SU-DHL-6 (cell line): Measurements from ENCODE around the gene ATG14.

ENCODE experiments used
- H2AFZ ChIP-seq: fragments of 200-600 bp; sonication (generic); 2 replicates; pipeline ENCODE4 v1.6.1; 2014; ENCODE audit warnings: low read depth, mild to moderate bottlenecking, moderate library complexity, mixed read lengths, antibody characterized with exemption, low read length; ENCODE audit not compliant: severe bottlenecking
- H3F3A ChIP-seq: fragments of 200-600 bp; shearing (Covaris generic); 2 replicates; pipeline ENCODE4 v1.6.0; 2016; ENCODE audit warnings: antibody characterized with exemption, mild to moderate bottlenecking; ENCODE audit not compliant: insufficient read depth
- H3K27ac ChIP-seq: fragments of 200-600 bp; sonication (generic); 2 replicates; pipeline ENCODE4 v1.5.1; 2016; ENCODE audit warnings: low read depth, mild to moderate bottlenecking, low read length, moderate library complexity, mixed read lengths
- H3K27me3 ChIP-seq: fragments of 200-600 bp; sonication (generic), shearing (Covaris generic); 2 replicates; pipeline ENCODE4 v1.6.0; 2014; ENCODE audit warnings: mild to moderate bottlenecking, low read length
- H3K36me3 ChIP-seq: fragments of 200-600 bp; sonication (generic); 2 replicates; pipeline ENCODE4 v1.6.1; 2014; ENCODE audit warnings: mild to moderate bottlenecking, low read length, mixed read lengths
- H3K4me2 ChIP-seq: fragments of 300-600, 200-600 bp; shearing (Covaris generic), sonication (generic); 2 replicates; pipeline ENCODE4 v1.6.0; 2014; ENCODE audit warnings: low read length, low read depth, mild to moderate bottlenecking; ENCODE audit not compliant: poor library complexity, severe bottlenecking
- H3K4me3 ChIP-seq: fragments of 200-600 bp; sonication (generic); 2 replicates; pipeline ENCODE4 v1.5.1; 2014; ENCODE audit warnings: antibody characterized with exemption, low read length, mild to moderate bottlenecking, mixed read lengths; ENCODE audit not compliant: insufficient read depth, poor library complexity, severe bottlenecking
- H3K79me2 ChIP-seq: fragments of 200-600 bp; sonication (generic); 2 replicates; pipeline ENCODE4 v1.6.1; 2014; ENCODE audit warnings: mild to moderate bottlenecking, low read length, moderate library complexity; ENCODE audit not compliant: insufficient read depth
- H3K9ac ChIP-seq: fragments of 200-600 bp; sonication (generic); 2 replicates; pipeline ENCODE4 v1.7.0; 2014; ENCODE audit warnings: mild to moderate bottlenecking, low read length
- H3K9me2 ChIP-seq: fragments of 200-600 bp; sonication (generic); replicated peaks from 2 replicates; pipeline ENCODE4 v1.6.1; 2014; ENCODE audit warnings: low read length; ENCODE audit not compliant: insufficient read depth
- H3K9me3 ChIP-seq: fragments of 200-600 bp; sonication (generic); 2 replicates; pipeline ENCODE4 v1.6.1; 2014; ENCODE audit warnings: low read length, mixed read lengths; ENCODE audit not compliant: insufficient read depth
- H4K20me1 ChIP-seq: fragments of 200-600 bp; sonication (generic); 2 replicates; pipeline ENCODE4 v1.6.1; 2014; ENCODE audit warnings: low read depth, mild to moderate bottlenecking, antibody characterized with exemption, low read length, moderate library complexity, mixed read lengths
- EZH2phosphoT487 ChIP-seq: fragments of 200-600 bp; sonication (generic), shearing (Covaris generic); conservative IDR thresholded peaks from 2 replicates; pipeline ENCODE4 v1.6.1; 2018; ENCODE audit warnings: mild to moderate bottlenecking, antibody characterized with exemption, low read length, moderate library complexity, mixed read lengths
- TF ChIP-seq, protein P1 (sequence below): fragments of 200-600 bp; sonication (generic); IDR thresholded peaks from one replicate; pipeline ENCODE4 v1.5.1; 2017; ENCODE audit warnings: antibody characterized with exemption, mild to moderate bottlenecking, low read length, moderate library complexity; ENCODE audit not compliant: insufficient read depth, poor library complexity, severe bottlenecking

The ATG14 gene

GRCh38 chr14:55436931-55437330, 25.3 kb upstream of the ATG14 start:
- no peaks in the 10 kb centered on the region for H3K79me2 ChIP-seq
- no peaks in the 10 kb centered on the region for H3F3A ChIP-seq
- H2AFZ ChIP-seq, result no peak overlapping the region
- TF ChIP-seq, protein P1, sequence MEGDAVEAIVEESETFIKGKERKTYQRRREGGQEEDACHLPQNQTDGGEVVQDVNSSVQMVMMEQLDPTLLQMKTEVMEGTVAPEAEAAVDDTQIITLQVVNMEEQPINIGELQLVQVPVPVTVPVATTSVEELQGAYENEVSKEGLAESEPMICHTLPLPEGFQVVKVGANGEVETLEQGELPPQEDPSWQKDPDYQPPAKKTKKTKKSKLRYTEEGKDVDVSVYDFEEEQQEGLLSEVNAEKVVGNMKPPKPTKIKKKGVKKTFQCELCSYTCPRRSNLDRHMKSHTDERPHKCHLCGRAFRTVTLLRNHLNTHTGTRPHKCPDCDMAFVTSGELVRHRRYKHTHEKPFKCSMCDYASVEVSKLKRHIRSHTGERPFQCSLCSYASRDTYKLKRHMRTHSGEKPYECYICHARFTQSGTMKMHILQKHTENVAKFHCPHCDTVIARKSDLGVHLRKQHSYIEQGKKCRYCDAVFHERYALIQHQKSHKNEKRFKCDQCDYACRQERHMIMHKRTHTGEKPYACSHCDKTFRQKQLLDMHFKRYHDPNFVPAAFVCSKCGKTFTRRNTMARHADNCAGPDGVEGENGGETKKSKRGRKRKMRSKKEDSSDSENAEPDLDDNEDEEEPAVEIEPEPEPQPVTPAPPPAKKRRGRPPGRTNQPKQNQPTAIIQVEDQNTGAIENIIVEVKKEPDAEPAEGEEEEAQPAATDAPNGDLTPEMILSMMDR, result no peak
- TF ChIP-seq EZH2phosphoT487, result no peak
- no peak overlapping the region for H3K4me3 ChIP-seq
- no peak overlapping the region for H3K9ac ChIP-seq
- no peak overlapping the region for H3K27ac ChIP-seq
- no peaks in the 10 kb centered on the region for H3K27me3 ChIP-seq
- H4K20me1 ChIP-seq, result no peaks in the 10 kb centered on the region
- no peaks in the 10 kb centered on the region for H3K36me3 ChIP-seq
- no peaks in the 10 kb centered on the region for H3K9me2 ChIP-seq
- H3K4me2 ChIP-seq, result no peak overlapping the region
- no peaks in the 10 kb centered on the region for H3K9me3 ChIP-seq

GRCh38 chr14:55436519-55436918, 24.9 kb upstream of the ATG14 start:
- Histone ChIP-seq H4K20me1 (no peaks in the 10 kb centered on the region), H3K27ac (no peak overlapping the region), H2AFZ (no peak overlapping the region), H3K9ac (no peak overlapping the region), H3K36me3 (no peaks in the 10 kb centered on the region), H3K4me2 (no peak overlapping the region), H3K4me3 (no peak overlapping the region), H3K9me3 (no peaks in the 10 kb centered on the region), H3K9me2 (no peaks in the 10 kb centered on the region), H3K79me2 (no peaks in the 10 kb centered on the region), H3F3A (no peaks in the 10 kb centered on the region), H3K27me3 (no peaks in the 10 kb centered on the region)
- TF ChIP-seq EZH2phosphoT487, result no peak
- TF ChIP-seq, protein P1, result no peak

DNA sequence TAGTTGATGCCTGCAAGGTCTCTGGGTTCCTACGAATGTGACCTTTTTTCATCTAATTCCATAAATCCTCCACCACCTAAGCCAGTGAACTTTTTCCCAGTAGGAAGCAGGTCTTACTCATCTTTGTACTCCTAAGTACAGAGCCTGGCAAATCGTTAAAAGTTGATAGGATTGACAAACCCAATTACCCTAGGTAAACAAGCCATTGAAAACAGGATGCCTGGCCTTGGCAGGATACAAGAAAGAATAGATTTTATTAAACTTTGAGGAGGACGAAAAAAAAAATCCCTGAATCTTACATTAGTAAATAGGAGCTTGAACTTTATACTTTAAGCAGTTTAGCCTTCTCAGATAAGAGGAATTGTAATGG, 23.2 kb upstream of the ATG14 start:
- H3K36me3 ChIP-seq, result no peaks in the 10 kb centered on the region
- no peaks in the 10 kb centered on the region for H3F3A ChIP-seq
- H3K4me3 ChIP-seq, result no peak overlapping the region
- H3K27ac ChIP-seq, result no peak overlapping the region
- no peak overlapping the region for H2AFZ ChIP-seq
- H3K9me3 ChIP-seq, result no peaks in the 10 kb centered on the region
- H3K79me2 ChIP-seq, result no peaks in the 10 kb centered on the region
- H3K4me2 ChIP-seq, result no peak overlapping the region
- H3K9ac ChIP-seq, result no peak overlapping the region
- H3K27me3 ChIP-seq, result no peaks in the 10 kb centered on the region
- TF ChIP-seq, protein P1, result no peak
- no peak for TF ChIP-seq EZH2phosphoT487
- no peaks in the 10 kb centered on the region for H3K9me2 ChIP-seq
- no peaks in the 10 kb centered on the region for H4K20me1 ChIP-seq
